GM18498 (cell line): ENCODE measurements around the gene EXD3.
A peak's percentile ranks its signal among the peaks of the same experiment; 100 is the strongest.

ENCODE experiments used
- ATAC-seq: cut with Tn5 transposase; IDR thresholded peaks from one replicate; pipeline ENCODE4 v1.9.1; 2021; ENCODE audit warnings: mild to moderate bottlenecking, moderate library complexity; ENCODE audit not compliant: unreplicated experiment

The EXD3 gene

GRCh38 chr9:137433916-137434431 lies 11.0 kb upstream of the EXD3 start:
- ATAC-seq, result no peak

DNA sequence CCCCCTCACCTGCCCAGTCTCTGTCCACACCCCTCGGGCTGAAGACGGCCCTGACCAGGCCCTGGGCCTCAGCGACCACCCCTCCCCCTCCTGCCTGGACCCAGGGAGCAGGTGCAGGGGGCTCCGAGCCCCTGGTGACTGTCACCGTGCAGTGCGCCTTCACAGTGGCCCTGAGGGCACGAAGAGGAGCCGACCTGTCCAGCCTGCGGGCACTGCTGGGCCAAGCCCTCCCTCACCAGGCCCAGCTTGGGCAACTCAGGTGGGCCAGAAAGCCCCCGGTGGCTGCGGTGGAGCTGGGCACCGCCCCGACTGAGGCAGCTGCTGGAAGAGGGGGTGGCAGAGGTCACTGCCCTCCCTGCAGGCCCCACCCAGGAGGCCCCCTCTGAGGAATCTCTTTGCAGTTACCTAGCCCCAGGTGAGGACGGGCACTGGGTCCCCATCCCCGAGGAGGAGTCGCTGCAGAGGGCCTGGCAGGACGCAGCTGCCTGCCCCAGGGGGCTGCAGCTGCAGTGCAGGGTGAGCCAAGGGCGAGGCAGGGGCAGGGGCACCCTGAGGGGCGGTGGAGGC lies 10.5 kb upstream of the EXD3 start:
- ATAC-seq, result no peak

DNA sequence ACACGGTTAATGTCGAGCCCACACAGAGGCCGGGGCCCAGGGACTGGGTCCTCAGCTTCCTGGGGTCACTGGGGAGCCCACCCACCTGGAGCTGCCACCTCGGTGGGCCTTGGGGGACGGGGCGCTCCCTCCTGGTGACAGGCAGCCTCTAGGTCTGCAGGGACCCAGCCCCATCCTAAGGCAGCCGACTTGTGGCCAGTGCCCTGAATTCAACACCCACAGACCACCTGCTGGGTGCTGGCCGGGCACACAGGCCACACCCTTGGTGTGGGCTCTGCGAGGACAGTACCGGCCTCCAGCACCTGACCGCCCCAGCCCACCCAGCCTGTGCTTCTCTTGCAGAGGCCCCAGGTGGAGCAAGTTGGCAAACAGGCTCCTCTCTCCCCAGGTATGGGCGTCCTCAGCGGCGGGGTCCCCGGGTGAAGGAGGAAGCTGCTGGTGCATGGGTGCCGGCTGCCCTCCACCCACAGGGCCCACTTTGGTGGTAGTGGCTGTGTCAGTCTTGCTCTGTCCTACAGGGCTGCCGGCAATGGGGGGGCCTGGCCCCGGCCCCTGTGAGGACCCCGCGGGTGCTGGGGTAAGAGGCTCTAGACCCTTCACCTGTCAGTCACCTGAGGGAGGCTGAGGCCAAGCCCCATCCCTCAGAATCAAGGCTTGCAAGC lies 9.9 kb upstream of the EXD3 start:
- ATAC-seq, result no peak

GRCh38 chr9:137431416-137431931 lies 8.5 kb upstream of the EXD3 start:
- no peak for ATAC-seq

DNA sequence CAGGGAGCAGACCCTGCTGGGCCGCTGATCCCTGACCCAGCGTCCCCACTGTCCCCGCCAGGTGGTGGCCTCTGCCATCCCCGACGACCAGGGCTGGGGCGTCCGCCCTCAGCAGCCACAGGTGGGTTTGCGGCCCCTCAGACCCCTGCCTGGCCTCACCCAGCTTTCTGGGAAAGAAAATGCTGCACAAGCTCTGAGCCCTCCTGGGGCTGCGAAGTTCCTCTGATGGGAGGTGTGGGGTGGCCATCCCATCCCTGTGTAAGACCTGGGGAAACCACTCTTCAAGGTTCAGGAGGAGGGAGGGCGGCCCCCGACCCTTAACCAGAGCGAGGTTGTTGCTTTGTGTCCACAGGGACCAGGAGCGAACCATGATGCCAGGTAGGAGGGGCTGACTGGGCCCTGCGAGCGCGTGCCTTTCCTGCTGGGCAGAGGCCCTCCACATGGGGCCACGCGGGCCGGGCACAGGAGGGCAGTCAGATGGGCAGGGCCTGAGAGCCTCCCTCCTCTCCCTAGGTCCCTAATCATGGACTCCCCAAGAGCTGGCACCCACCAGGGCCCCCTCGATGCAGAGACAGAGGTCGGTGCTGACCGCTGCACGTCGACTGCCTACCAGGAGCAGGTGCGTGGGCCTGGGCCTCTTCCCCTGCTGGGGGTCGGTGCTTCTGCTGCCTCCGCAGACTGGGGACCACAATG lies 7.9 kb upstream of the EXD3 start:
- ATAC-seq, result no peak

GRCh38 chr9:137429974-137430722 lies 7.2 kb upstream of the EXD3 start:
- no peak for ATAC-seq

- no peak for ATAC-seq
Observed at GRCh38 chr9:137429546-137429890, 6.6 kb upstream of the EXD3 start.

DNA sequence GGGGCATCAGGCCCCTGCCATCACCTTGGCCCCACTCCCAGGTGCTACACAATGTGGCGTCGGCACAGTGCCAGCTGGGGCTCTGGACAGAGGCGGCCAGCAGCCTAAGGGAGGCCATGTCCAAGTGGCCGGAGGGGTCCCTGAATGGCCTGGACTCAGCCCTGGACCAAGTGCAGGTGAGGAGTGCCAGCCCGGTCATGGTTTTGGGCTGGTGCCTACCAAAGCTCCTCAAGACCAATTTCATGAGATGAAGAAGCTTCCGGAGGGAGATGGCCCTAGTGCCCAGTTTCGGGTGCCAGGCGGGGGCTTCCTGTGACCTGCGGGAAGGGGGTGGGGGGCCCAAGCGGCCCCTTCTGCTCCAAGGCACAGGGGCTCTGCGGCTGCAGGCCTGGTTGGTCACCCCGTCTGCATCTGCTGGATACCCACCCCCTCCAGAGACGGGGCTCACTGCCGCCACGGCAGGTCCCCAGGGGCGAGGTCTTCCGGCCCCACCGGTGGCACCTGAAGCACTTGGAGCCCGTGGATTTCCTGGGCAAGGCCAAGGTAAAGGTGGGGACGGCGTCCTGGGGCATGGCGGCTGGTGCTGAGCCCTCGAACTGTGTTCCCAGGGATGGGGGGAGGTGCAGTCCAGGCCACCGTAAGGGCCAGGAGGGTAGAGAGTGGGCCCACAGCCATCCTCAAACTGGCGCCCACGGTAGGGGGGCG lies 6.0 kb upstream of the EXD3 start:
- ATAC-seq, result no peak

- no peak for ATAC-seq
Observed at GRCh38 chr9:137428311-137428630, 5.3 kb upstream of the EXD3 start.

DNA sequence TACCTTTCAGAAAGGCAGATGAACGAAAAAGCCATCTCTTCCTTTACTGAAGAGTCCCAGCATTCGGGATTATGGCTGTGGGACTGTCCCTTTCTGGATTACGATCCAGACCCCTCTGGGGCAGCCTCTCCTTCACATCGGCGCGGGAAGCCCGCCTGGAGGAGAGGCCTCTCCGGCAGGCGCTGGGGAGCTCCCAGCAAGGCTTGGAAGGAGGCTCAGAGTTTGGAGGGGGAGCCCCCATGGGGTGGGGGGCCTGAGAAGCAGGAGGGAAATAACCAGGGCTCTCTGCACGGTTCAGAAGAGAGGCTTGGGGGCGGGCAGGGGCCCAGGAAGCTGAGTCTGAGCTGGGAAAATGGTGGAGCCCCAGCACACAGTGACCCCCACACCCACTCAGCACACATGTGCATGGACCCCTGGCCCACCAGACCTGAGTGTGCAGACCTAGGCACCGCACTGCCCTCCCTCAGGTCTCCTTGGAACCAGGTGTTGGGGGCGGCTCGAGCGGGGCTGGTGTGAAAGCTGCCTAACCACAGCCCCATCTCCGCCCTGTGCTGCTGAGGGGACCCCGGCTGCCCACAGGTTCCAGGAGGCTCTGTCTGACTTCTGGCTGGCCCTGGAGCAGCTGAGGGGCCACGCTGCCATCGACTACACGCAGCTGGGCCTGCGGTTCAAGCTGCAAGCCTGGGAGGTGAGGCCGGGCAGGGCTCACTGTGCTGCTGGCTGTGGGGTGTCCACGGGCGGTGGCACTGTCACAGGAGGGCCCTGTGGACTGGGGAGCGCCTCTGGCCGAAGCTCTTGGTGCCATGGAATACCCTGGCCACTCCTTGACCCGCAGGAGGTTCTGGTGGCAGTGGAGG lies 4.7 kb upstream of the EXD3 start:
- ATAC-seq, result no peak

GRCh38 chr9:137426018-137426681 lies 3.2 kb upstream of the EXD3 start:
- ATAC-seq, result no peak

- ATAC-seq, result peak; percentile 33
Observed at GRCh38 chr9:137423514-137424291, 741 bp upstream of the EXD3 start.

GRCh38 chr9:137421838-137422603 lies 941 bp downstream of the EXD3 start:
- ATAC-seq, result no peak

DNA sequence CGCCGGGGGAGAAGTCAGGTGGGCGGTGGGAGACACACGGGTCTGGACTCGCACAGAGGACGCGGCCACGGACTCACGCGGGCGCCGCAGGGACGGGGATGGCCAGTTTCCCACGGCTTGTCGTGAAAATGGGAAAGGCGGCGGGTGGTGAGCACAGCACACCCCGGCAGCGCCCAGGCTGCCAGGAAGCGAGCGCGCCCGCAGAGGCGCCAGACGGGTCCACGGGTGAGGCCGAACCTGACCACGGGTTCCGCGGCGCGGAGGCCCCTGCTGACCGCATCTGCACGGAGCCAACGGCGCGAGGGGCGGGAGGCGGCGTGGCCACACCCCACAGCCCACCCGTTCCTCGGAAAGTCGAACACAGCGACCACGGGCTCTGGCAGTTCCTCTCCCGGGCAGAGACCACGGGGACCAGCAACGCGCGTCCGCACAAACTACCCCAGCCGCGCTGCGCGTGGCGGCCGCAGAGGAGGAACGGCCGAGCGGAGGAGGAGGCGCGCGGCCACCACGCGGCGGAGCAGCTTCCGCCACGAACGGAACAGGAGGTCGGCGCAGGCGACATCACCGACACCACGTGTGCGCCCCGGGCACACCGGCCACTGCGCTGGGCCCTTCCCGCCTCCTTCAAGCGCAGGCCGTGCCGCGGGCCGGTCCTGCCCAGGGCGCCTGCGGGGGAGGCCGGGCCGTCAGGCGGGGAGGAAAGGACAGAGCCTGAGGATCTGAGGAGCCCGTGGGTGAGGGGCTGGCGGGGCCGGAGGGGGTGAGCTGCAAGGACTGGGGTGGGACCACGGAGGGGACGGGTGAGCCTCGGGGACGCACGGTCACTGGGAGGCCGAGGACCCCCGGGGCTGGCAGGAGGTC lies 5.6 kb downstream of the EXD3 start:
- no peak for ATAC-seq

DNA sequence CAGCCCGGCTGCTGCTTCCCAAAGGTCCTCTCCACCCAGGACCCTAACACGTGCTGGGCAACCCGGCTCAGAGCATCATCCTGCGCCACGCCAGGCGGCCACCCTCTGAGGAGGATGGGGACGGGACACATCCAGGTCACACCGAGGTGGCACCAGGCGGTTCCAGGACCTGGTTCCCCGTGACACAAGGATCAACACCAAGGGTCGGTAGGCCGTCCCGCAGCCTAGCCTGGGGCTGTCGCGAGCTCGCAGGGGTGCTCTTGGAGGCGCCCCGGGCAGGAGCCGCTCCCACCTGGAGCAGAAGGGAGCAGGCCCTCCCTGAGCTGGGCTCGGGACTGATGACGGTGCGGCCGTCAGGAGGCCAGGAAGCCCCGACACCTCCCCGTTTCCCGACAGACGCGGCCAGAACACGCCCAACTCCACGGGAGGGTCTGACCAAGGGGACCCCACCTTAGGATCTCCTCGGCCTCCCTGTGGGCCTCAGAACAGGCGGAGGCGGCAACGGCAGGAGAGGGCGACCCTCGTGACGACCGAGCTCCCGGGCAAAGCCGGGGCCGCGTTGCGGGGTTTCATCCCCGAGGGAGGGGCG lies 6.3 kb downstream of the EXD3 start:
- no peak for ATAC-seq

DNA sequence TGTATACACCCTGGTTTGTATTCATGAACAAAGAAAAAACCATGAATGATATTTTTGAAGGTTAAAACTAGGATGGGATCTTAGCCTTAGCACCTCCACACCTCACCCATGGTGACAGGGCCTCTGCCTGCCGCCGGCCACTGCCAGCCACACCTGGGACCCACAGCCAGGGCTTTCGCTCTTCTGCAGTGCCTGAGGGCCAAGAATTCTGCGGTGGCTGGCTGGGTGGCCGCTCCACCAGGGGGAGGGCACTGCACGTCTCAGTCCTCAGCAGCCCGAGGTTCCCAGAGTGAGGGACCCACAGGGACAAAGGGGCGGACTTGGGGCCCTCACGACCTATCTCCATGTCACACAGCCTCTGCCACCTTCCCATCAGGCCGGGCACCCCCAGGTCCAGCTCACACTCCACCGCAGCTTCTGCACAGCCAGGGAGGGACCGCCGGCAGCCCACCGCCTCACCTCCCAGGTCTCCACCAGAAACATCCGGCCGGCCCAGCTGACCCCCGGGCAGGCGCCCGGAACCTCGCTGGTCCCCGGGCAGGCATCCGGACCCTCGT lies 6.9 kb downstream of the EXD3 start:
- ATAC-seq, result no peak
